ENCODE results near the gene FAM131B.

The FAM131B gene

DNA sequence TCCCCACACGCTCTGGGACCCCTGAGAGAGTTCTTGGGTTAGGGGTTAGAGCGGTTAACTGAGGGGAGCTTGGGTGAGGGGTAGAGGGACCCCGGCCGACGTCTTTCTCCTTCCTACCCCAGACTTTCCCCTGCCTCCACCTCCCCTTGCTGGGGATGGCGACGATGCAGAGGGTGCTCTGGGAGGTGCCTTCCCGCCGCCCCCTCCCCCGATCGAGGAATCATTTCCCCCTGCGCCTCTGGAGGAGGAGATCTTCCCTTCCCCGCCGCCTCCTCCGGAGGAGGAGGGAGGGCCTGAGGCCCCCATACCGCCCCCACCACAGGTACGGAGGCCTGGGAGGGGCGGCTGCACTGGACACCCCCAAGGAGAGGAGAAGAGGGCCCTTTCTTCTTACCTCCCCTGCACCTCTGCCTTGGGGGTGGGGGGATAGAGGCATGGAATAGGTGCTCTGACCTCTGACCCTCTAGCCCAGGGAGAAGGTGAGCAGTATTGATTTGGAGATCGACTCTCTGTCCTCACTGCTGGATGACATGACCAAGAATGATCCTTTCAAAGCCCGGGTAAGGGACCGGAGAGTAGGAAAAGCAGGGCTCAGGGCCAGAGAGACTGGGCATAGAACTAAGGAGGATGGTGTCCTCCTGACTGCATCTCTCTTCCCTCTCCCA, 19.7 kb upstream of the FAM131B start:
- no peak for FAIRE-seq

DNA sequence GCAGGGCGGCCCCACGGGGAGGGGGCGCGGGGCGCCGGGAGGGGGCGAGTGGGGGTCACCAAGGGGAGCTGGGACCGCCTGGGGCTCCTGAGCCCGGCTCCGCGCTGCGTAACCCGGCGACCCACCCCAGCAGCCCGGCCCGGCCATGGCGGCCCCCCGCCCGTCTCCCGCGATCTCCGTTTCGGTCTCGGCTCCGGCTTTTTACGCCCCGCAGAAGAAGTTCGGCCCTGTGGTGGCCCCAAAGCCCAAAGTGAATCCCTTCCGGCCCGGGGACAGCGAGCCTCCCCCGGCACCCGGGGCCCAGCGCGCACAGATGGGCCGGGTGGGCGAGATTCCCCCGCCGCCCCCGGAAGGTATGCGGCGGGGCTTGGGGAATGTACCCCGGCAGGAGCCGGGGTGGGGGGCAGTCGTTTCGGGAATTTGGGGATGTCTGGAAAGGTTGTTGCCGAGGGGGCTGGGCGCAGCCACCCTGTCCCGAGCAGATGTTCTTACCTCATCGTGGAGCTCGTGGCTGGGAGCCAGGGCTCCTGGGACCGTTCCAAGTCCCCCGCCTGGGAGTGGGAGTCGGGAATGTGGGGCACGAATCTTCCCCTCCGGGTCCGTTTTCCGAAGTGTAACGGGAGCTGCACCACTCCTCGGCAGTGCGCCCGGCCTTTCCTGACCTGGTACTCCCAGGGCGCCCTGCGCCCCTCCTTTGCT, 19.1 kb upstream of the FAM131B start:
- no peak for FAIRE-seq

GRCh38 chr7:143380646-143381426, 18.3 kb upstream of the FAM131B start, which contains the start of gene ZYX:
ZYX (plus strand) TSS chr7:143381345; CDS start chr7:143381572, 227 bp downstream.
- FAIRE-seq, result no peak

DNA sequence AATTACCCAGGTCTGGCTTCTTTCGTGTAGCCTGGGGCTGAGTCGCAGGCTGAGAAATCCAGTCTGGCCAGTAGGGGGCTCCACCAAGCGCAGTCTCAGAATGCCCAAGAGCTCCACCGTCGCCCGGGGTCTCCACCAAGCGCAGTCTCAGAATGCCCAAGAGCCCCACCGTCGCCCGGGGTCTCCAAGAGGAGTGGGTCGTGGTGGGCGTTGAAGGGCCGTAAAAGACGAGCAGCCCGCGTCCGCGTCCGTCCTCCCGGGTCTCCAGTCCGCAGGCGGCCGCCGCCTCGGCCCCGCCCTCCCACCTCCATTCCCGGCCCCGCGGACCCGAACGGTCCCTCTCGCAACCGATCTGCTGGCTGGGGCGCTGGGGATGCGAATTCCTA, 17.7 kb upstream of the FAM131B start:
- no peak for FAIRE-seq

- FAIRE-seq, result no peak
Measured at GRCh38 chr7:143379611-143380259, 17.2 kb upstream of the FAM131B start.

- FAIRE-seq, result no peak
Measured at GRCh38 chr7:143376396-143376795, 13.9 kb upstream of the FAM131B start.

DNA sequence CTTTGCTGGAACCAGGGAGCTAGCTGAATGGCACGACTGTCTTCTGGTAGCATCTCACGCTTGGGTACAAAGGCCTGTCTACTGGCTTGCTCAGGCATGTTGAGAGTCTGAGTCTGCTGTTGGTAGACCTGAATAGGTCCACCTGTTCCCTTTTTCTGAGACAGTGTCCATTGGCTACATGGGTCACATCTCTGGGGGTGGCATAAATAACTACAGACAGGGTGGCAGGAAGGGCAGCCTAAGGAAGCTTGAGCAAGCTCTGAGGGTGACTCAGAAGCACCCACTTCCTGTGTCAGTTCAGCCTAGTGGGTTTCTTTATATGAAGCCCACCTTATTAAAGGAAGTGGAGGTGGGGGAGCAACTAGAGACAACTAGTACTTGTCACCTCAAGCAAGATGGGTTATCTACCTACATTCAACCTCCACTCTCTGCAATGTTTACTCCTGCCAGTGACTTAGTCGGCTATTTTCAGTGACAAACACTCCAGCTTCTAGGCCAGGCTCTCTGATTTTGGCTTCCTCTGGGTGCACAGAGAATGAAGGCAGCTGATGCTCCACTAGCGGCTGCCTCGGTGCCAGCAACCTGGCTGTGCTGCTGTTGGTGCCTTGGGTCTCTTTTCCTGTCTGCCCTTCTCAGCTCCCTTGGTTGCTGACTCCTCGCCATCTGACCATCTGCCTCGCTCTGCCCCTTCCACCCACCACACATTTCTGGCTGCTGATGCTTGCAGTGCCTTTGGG, 13.0 kb upstream of the FAM131B start:
- FAIRE-seq, result no peak

DNA sequence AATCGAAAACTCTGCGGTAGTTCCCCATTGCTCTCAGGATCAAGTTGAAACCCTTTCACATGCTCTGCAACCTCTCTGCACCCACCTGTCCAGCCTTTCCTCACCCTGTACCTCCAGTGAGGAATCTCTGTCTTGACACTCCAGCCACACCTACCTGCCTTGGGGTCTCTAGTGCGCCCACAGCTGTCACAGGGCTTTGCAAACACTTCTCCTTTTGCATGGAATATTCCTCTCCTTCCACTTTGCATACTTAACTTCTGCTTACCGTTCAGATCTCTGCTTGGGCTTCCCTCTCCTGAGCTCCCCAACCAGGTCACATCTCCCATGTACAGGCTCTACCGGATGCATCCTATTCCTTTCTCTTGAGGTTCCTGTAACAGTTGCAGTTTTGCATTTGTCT, 12.0 kb upstream of the FAM131B start:
- FAIRE-seq, result no peak

- no peak for FAIRE-seq
Measured at GRCh38 chr7:143373255-143373794, 10.8 kb upstream of the FAM131B start.

DNA sequence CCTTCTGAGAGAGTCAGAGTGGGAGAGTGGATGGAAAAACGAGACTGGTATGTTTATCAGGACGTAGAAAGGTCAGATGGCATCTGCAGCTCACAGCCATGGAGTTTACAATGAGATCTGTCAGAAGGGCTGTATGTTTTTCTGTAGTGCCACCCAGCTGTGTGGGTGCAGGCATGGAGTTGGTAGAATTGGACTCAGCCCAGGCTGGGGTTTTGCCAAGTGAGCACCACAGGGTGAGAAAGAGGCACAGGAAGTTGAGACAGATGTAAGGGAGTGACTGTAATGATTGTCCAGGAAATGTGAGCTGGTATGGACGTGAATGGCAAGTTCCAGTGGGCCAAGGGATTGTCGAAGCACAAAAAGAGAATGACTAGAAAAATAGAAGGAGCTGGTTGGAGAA, 9.6 kb upstream of the FAM131B start:
- FAIRE-seq, result no peak

GRCh38 chr7:143369678-143370651, 7.5 kb upstream of the FAM131B start:
- FAIRE-seq, result no peak

- FAIRE-seq, result no peak
Measured at GRCh38 chr7:143368387-143368786, 5.9 kb upstream of the FAM131B start.

DNA sequence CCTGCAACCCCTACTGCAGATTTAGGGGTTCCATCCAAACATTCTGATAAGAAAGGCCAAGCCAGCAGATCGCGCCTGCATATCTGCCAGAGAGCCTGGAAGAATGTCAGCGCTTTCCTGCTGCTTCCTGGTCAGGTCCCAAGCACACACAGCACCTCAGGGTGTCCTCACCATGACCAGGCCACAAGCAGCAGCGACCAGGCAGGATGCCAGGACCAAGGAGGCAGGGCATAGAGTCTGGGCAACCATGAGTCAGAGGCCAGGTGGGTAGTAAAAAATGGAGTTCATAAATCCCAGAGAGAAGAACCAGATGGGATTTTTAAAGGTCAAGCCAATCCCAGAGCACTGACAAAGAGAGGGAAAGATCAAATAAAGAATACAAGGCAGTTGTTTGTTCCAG, 5.5 kb upstream of the FAM131B start:
- FAIRE-seq, result no peak

DNA sequence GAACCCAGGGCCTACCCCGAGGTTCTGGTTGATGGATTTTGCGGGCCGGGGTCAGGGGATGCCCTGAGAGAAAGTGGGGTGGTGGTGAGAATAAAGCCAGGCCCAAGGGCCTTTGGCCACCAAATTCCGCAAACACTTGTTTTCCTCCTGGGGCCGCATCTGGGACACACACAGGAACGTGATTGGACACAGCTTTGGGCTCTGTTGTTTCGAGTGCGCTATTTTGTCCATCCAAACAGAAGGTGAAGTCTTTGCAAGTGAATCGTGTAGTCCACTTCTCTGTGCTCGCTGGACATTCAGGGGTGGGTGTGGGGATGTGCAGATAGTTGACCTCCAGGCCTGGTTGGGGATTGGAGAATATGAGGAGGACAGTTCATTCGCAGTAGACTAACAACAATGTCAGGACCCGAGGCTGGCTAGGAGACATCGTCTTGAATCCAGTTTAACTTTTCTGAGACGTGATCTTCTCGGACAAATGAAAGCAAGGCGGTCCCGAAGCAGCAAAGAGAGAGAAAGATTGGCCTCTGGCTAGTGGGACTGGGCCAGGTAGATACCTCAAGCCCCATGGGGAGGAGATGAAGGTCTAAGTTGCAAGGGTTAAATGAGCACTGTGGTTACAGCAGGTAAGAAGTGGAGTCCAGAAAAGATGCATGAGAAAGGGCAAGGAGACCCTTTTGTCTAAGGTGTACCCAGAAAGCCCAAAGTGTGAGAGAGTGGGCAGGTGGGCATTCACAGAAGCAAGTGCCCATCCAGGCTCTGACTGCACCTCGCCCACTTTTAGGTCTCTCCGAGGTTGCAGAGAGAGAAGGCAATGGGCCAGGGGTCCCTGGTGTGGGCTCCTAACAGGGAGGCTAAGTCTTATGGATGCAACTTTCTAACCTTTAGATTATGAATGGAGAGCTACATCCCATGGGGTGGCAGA, 764 bp upstream of the FAM131B start:
- no peak for FAIRE-seq

DNA sequence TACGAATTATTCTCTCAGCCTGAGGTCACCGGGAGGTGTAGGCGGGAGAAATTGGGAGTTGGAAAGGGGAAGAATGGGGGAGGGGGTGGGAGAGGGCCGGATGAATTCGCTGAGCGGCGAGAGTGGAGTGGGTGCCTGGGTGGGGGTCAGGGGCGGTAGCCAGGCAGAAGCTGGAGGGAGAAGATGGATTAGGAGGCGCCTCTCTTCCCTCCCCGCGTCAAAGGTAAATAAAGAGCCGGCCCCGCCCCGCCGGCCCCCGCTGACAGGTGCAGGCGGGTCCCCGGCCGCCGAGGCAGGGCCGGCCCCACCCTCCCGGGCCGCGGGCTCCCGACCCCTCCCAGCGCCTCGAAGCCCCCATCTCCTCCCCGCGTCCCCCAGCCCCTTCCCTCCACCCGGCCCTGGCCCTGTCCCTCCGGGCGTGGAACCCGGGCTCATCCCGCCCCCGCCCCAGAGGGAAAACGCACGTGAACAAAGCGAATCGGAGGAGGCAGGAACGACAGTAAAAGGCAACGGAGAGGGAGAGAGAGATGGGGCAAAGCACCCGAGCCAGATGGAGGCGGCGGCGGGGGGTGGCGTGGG, 872 bp downstream of the FAM131B start:
- FAIRE-seq, result no peak

DNA sequence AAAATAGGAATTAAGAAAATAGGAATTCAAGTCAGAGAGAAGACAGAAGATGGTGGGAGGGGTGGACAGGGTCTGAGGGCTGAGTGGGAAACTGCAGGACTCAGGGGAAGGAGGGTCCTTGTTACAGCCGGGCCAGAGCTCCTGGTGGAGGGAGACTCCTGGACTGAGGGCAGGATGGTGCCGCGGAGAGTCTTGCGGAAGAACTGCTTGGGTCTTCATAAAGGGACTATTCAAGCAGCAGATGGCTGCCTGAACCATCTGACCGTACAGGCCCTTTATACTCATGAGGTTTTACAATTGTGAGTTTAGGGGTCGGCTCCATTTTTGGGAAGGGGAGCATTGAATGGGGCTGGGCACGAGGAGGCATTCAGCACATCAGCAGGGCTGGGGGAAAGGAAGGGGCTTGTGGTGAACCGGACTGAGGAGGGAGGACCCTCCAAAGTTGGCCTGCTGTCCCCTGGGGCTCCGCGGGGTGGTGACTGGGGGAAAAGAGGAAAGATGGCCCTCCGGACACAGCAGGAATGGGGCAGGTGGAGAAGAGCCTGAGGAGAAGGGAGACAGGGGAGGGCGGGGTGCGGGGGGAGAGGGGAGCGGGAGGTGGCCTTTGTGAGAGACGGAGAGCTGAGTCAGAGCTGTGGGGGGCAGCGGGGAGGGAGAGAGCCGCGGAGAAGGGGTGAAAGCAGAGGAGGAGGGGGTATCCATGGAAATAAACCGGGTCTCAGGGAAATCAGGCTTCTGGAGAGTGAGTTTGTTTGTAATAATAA, 1.5 kb downstream of the FAM131B start:
- FAIRE-seq, result no peak

- FAIRE-seq, result no peak
Measured at GRCh38 chr7:143359771-143360353, 2.7 kb downstream of the FAM131B start.

- no peak for FAIRE-seq
Measured at GRCh38 chr7:143358626-143359025, 3.9 kb downstream of the FAM131B start.
